Activated CD4-positive, alpha-beta T cell treated with anti-CD3 and anti-CD28 coated beads for 24 hours (primary cell): Measurements from ENCODE around the gene PSMG2.

ENCODE experiments used
- DNase-seq, 2 donors: peaks; one replicate each; pipeline ENCODE4 v3.0.0-alpha.2; 2020; ENCODE audit warnings: low read depth in 2 of 2

PSMG2 gene

DNA sequence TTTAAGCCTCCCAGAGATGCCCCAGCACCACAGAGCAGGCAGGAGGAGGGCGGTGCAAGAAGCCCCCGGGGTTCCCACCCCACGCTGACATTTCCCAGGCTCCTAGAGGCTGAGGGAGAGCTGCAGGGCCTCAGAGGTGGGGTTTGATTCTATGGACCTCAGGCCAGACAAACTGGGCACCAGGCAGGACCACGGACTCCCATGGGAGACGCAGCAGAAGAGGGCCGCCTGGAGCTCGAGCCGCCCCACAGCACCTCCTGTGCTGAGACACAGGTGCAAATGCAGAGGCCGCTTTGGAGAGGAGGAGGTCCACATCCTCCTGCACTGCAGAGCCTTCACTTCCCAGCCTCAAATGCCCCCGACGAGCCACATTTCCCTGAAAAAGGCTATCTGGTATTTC lies 62.7 kb downstream of the PSMG2 start:
- DNase-seq, result no peak

DNA sequence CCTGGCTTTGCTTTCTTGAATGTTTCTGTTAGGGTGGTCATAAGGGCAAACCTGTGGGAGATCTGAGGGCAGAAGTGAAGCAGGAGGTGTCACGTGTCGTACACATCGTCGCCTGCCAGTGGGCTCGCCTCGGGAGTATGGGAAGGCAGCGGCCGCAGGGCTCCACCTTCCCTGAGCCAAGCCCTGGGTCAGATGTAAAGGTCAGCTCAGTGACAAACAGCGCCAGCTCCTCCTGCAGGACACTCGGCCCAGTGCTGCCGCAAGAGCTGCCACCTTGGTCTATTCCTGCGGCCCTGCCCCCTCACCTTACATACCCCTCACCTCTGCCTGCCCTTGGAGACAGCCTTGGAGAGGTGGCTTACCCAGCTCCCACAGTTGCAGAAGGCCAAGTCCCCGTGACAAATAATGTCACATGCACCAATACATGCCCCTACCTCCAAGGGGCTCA lies 64.2 kb downstream of the PSMG2 start:
- DNase-seq, result no peak

DNA sequence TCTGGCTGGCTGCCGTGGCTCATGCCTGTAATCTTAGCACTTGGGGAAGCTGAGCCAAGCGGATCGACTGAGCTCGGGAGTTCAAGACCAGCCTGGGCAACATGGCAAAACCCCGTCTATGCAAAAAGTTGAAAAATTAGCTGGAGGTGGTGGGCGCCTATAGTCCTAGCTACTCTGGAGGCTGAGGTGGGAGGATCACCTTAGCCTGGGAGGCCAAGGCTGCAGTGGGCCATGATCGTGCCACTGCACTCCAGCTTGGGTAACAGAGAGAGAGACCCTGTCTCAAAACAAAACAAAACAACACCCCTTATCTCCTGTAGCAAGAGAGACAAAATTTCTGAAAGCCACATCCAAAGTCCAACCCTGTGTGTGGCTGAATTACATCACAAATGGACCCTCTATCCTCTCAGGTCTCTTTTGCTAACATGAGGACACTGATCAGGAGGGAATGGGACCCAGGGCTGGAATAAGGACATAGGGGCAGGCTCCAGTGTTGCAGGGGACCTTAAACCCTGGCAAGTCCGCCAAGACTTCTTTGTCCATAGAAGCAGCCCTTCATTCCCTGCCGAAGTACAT lies 64.8 kb downstream of the PSMG2 start:
- no peak for DNase-seq

DNA sequence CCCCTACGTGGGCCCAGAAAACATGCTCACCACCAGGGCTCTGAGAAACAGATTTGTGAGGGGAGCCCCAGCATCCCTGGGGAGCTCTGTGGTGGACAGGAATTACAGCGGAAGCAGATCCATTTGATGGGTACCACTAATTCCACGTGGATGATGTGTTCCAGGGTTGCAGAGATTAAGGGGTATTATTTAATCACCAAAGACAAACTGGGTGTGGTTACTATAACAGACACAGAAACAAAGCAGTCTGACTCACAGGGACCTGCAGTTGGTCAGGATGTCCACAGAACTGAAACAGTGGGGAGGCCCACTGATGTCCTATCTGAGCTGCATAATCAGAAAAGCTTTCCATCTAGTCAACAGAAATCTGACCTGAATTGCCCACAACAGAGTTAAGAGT lies 65.8 kb downstream of the PSMG2 start:
- DNase-seq, result no peak

- DNase-seq, result no peak
These were observed 66.3 kb downstream of the PSMG2 start for GRCh38 chr18:12769136-12769535.

- no peak for DNase-seq
These were observed 67.0 kb downstream of the PSMG2 start for GRCh38 chr18:12769644-12770440.

GRCh38 chr18:12770469-12771219 lies 67.8 kb downstream of the PSMG2 start:
- DNase-seq, result no peak

- DNase-seq, result no peak
These were observed 69.3 kb downstream of the PSMG2 start for GRCh38 chr18:12772111-12772510.

DNA sequence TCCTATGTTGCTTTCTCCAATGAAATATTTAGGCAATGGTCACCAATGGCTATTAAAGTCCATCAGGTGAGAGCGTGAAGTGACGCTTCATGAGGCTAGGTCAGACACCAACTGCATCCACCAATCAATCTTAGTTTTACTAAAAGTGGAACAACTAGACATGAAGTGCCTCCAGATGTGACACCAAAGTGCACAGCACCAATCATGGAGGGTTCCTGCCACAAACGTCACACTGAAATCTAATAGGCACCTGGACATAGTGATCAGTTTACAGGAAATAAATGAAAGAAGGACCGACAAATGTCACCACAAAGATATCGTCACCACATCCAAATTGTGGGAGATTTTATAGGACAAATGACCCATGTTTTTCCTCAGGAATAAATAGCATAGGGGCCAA lies 70.5 kb downstream of the PSMG2 start:
- no peak for DNase-seq

DNA sequence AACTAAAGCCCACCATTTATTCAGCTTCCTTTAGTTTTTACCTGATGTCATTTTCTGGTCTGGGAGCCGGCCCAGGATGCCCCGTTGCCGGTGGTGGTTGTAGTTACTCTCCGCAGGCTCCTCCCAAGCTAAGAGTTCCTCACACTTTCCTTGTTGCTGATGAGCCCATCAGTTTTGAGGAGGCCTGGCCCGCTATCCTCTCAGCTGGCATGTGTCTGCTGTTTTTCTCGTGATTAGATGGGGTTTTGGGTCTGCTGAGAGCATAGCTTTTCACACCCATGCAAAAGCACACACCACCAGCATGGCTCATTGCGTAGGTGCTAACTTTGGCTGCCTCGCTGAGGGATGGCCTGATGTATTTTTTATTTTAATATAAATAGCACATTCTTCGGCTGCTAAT lies 72.1 kb downstream of the PSMG2 start:
- no peak for DNase-seq
